WTC11 (cell line): ENCODE data around the gene MRPS30. TPM values are rescaled to one million over a fixed set of nuclear protein-coding genes. Genes with fewer than 3 reads are reported as not detected.
"Not testable (repeated sequence)": the region's sequence is repeated elsewhere in the genome, so short reads cannot be mapped to it uniquely, and the experiment has no call there.

Source experiments
- ATAC-seq: fragments of 200-7000 bp; cut with Tn5 transposase; 2 replicates; pipeline ENCODE4 v1.10.0; 2021; ENCODE audit warnings: mild to moderate bottlenecking, moderate library complexity
- CTCF ChIA-PET: fragments of 300-600 bp; sonication (Branson Sonifier 250); formaldehyde crosslinking; loops from one replicate; lab custom pipeline; 2021; ENCODE audit warnings: antibody characterized with exemption; lab: Charles Lee
- POLR2A ChIA-PET: fragments of 350-600 bp; sonication (Branson Sonifier 250); formaldehyde crosslinking; loops from one replicate; lab custom pipeline; 2021; ENCODE audit warnings: antibody characterized with exemption; lab: Charles Lee
- DNase-seq: peaks from one replicate; pipeline ENCODE4 v3.0.0; 2021; ENCODE audit warnings: low spot score
- H3K27ac Mint-ChIP-seq: 2 replicates; pipeline ENCODE4 v1.8.0; 2021; ENCODE audit warnings: mixed read lengths
- H3K27me3 Mint-ChIP-seq: 2 replicates; pipeline ENCODE4 v1.8.0; 2021; ENCODE audit warnings: low read depth, mild to moderate bottlenecking, moderate library complexity, mixed read lengths
- H3K36me3 Mint-ChIP-seq: 2 replicates; pipeline ENCODE4 v1.8.0; 2021; ENCODE audit warnings: mixed read lengths
- H3K4me1 Mint-ChIP-seq: 2 replicates; pipeline ENCODE4 v1.8.0; 2022; ENCODE audit warnings: mixed read lengths
- H3K4me3 Mint-ChIP-seq: 2 replicates; pipeline ENCODE4 v1.8.0; 2021; ENCODE audit warnings: mild to moderate bottlenecking, moderate library complexity, mixed read lengths
- H3K9me3 Mint-ChIP-seq: 2 replicates; pipeline ENCODE4 v1.8.0; 2021; ENCODE audit warnings: mixed read lengths
- ATF1 ChIP-seq: sonication (generic); formaldehyde crosslinking; IDR thresholded peaks from 2 replicates; pipeline ENCODE4 v1.8.1; 2023; ENCODE audit warnings: mild to moderate bottlenecking, moderate library complexity, missing genetic modification reagents
- E2F5 ChIP-seq: sonication (generic); formaldehyde crosslinking; IDR thresholded peaks from 2 replicates; pipeline ENCODE4 v1.8.1; 2022; ENCODE audit warnings: mild to moderate bottlenecking, moderate library complexity, missing genetic modification reagents
- FOXJ3 ChIP-seq: sonication (generic); formaldehyde crosslinking; IDR thresholded peaks from 2 replicates; pipeline ENCODE4 v1.9.0; 2021; ENCODE audit warnings: missing genetic modification reagents, mild to moderate bottlenecking, borderline replicate concordance
- GRHL2 ChIP-seq: fragments of 250-450 bp; sonication (Bioruptor Pico); IDR thresholded peaks from 2 replicates; pipeline ENCODE4 v1.8.0; 2022; ENCODE audit warnings: mild to moderate bottlenecking, moderate library complexity; ENCODE audit not compliant: insufficient replicate concordance, severe bottlenecking
- JAZF1 ChIP-seq: fragments of 250-450 bp; sonication (Bioruptor Pico); IDR thresholded peaks from 2 replicates; pipeline ENCODE4 v1.9.0; 2021; ENCODE audit warnings: moderate library complexity, mild to moderate bottlenecking, inconsistent platforms
- KAT7 ChIP-seq: sonication (generic); formaldehyde crosslinking; IDR thresholded peaks from 2 replicates; pipeline ENCODE4 v1.8.1; 2023; ENCODE audit warnings: missing genetic modification reagents, mild to moderate bottlenecking, borderline replicate concordance
- MLX ChIP-seq: sonication (generic); formaldehyde crosslinking; IDR thresholded peaks from 2 replicates; pipeline ENCODE4 v1.8.1; 2023; ENCODE audit warnings: mild to moderate bottlenecking, missing genetic modification reagents, moderate library complexity
- MXD4 ChIP-seq: fragments of 250-450 bp; sonication (Bioruptor Pico); IDR thresholded peaks from 2 replicates; pipeline ENCODE4 v1.8.0; 2021; ENCODE audit warnings: mild to moderate bottlenecking, moderate library complexity, borderline replicate concordance
- NR2C2 ChIP-seq: sonication (generic); formaldehyde crosslinking; IDR thresholded peaks from 2 replicates; pipeline ENCODE4 v1.8.0; 2022; ENCODE audit warnings: mild to moderate bottlenecking, missing genetic modification reagents
- PREB ChIP-seq: sonication (generic); formaldehyde crosslinking; IDR thresholded peaks from 2 replicates; pipeline ENCODE4 v1.8.1; 2022; ENCODE audit warnings: mild to moderate bottlenecking, missing genetic modification reagents, moderate library complexity, borderline replicate concordance
- RELA ChIP-seq: sonication (generic); formaldehyde crosslinking; IDR thresholded peaks from 2 replicates; pipeline ENCODE4 v1.8.1; 2022; ENCODE audit warnings: missing genetic modification reagents, mild to moderate bottlenecking, borderline replicate concordance
- RORB ChIP-seq: fragments of 250-450 bp; sonication (Bioruptor Pico); IDR thresholded peaks from 2 replicates; pipeline ENCODE4 v1.9.0; 2021; ENCODE audit warnings: mild to moderate bottlenecking
- SP1 ChIP-seq: sonication (generic); formaldehyde crosslinking; conservative IDR thresholded peaks from 2 replicates; pipeline ENCODE4 v1.8.1; 2022; ENCODE audit warnings: missing genetic modification reagents
- TEAD4 ChIP-seq: sonication (generic); formaldehyde crosslinking; IDR thresholded peaks from 2 replicates; pipeline ENCODE4 v1.8.0; 2022; ENCODE audit warnings: mild to moderate bottlenecking, missing genetic modification reagents
- USF1 ChIP-seq: sonication (generic); formaldehyde crosslinking; IDR thresholded peaks from 2 replicates; pipeline ENCODE4 v1.8.0; 2022; ENCODE audit warnings: mild to moderate bottlenecking, missing genetic modification reagents
- USF2 ChIP-seq: sonication (generic); formaldehyde crosslinking; IDR thresholded peaks from 2 replicates; pipeline ENCODE4 v1.8.1; 2023; ENCODE audit warnings: mild to moderate bottlenecking, missing genetic modification reagents, moderate library complexity
- ZNF121 ChIP-seq: sonication (generic); formaldehyde crosslinking; IDR thresholded peaks from 2 replicates; pipeline ENCODE4 v1.8.0; 2023; ENCODE audit warnings: missing genetic modification reagents
- ZNF317 ChIP-seq: sonication (generic); formaldehyde crosslinking; IDR thresholded peaks from 2 replicates; pipeline ENCODE4 v1.8.1; 2023; ENCODE audit warnings: low read depth, mild to moderate bottlenecking, moderate library complexity, missing genetic modification reagents, borderline replicate concordance
- ZNF512 ChIP-seq: sonication (generic); formaldehyde crosslinking; IDR thresholded peaks from 2 replicates; pipeline ENCODE4 v1.8.1; 2022; ENCODE audit warnings: missing genetic modification reagents, borderline replicate concordance
- ZSCAN18 ChIP-seq: fragments of 250-450 bp; sonication (Bioruptor Pico); IDR thresholded peaks from 2 replicates; pipeline ENCODE4 v2.1.2; 2022; ENCODE audit warnings: mild to moderate bottlenecking, moderate library complexity
- total RNA-seq: library from RNA; stranded (reverse); gene quantifications from 3 replicates; pipeline ENCODE4 v1.2.3, GENCODE V29; 2021

MRPS30 gene
- total RNA-seq, 1 experiment from 2014 or later = 83.9 TPM

- Mint-ChIP-seq H3K9me3 (peaks cover 81% of the 10 kb centered on the region), H3K36me3 (peaks cover 64% of the 10 kb centered on the region), H3K27ac (no peak overlapping the region), H3K27me3 (peaks cover 4% of the 10 kb centered on the region; the same call in 1 of the 2 replicates), H3K4me3 (no peak overlapping the region), H3K4me1 (peaks cover 7% of the 10 kb centered on the region)
- POLR2A ChIA-PET = no interaction called here
- no peak for TF ChIP-seq JAZF1
- TF ChIP-seq RELA (CRISPR knock-in tag) = no peak
- no peak for TF ChIP-seq ZSCAN18 (CRISPR knock-in tag)
- TF ChIP-seq MLX = no peak
- no peak for TF ChIP-seq ZNF317 (CRISPR knock-in tag)
- no peak for TF ChIP-seq ZNF121 (CRISPR knock-in tag)
- TF ChIP-seq PREB (CRISPR knock-in tag) = no peak
- no peak for TF ChIP-seq SP1
- TF ChIP-seq RORB = no peak
- no peak for TF ChIP-seq USF1 (CRISPR knock-in tag)
- no peak for TF ChIP-seq E2F5 (CRISPR knock-in tag)
- TF ChIP-seq NR2C2 (CRISPR knock-in tag) = no peak
- TF ChIP-seq KAT7 (CRISPR knock-in tag) = no peak
- no peak for TF ChIP-seq GRHL2 (CRISPR knock-in tag)
- TF ChIP-seq ATF1 (CRISPR knock-in tag) = no peak
- no peak for TF ChIP-seq MXD4 (CRISPR knock-in tag)
- no peak for TF ChIP-seq USF2 (CRISPR knock-in tag)
- TF ChIP-seq TEAD4 (CRISPR knock-in tag) = no peak
- no peak for TF ChIP-seq ZNF512 (CRISPR knock-in tag)
- TF ChIP-seq FOXJ3 (CRISPR knock-in tag) = no peak
- CTCF ChIA-PET = no interaction called here
- no peak for ATAC-seq
- no peak for DNase-seq
These were observed 21.0 kb upstream of the MRPS30 start for GRCh38 chr5:44787731-44788130.

- H3K4me1 Mint-ChIP-seq, H3K27ac Mint-ChIP-seq, DNase-seq, POLR2A ChIA-PET, CTCF ChIA-PET, H3K4me3 Mint-ChIP-seq, H3K27me3 Mint-ChIP-seq, ATAC-seq: not testable (repeated sequence)
- Mint-ChIP-seq H3K9me3 (peaks cover 90% of the 10 kb centered on the region), H3K36me3 (peaks cover 80% of the 10 kb centered on the region)
These were observed 19.3 kb upstream of the MRPS30 start for GRCh38 chr5:44789372-44789995.

GRCh38 chr5:44792031-44792673 is 16.6 kb upstream of the MRPS30 start:
- H3K27me3 Mint-ChIP-seq, H3K27ac Mint-ChIP-seq, CTCF ChIA-PET, H3K4me3 Mint-ChIP-seq, H3K4me1 Mint-ChIP-seq, DNase-seq, ATAC-seq, POLR2A ChIA-PET: not testable (repeated sequence)
- Mint-ChIP-seq H3K36me3 (peaks cover 80% of the 10 kb centered on the region), H3K9me3 (peaks cover 91% of the 10 kb centered on the region)
